Suppressor macrophage (primary cell): ENCODE data around the gene FURIN.
A peak's percentile ranks its signal among the peaks of the same experiment; 100 is the strongest.
"Not testable (repeated sequence)": the region's sequence is repeated elsewhere in the genome, so short reads cannot be mapped to it uniquely, and the experiment has no call there.

Experiments used
- DNase-seq, 4 experiments: peaks; one replicate each; pipeline ENCODE4 v3.0.0-alpha.2; 2020 to 2022

FURIN gene

GRCh38 chr15:90844696-90845095 lies 23.7 kb upstream of the FURIN start:
- peak; percentile 48 to 74 (median 62) for DNase-seq

- peak; percentile 90 to 97 (median 93) for DNase-seq
Measured at GRCh38 chr15:90845201-90845949, 23.0 kb upstream of the FURIN start.

GRCh38 chr15:90849424-90849823 lies 19.0 kb upstream of the FURIN start:
- not testable (repeated sequence) for DNase-seq

- DNase-seq, result no peak
Measured at GRCh38 chr15:90851114-90851513, 17.3 kb upstream of the FURIN start.

DNA sequence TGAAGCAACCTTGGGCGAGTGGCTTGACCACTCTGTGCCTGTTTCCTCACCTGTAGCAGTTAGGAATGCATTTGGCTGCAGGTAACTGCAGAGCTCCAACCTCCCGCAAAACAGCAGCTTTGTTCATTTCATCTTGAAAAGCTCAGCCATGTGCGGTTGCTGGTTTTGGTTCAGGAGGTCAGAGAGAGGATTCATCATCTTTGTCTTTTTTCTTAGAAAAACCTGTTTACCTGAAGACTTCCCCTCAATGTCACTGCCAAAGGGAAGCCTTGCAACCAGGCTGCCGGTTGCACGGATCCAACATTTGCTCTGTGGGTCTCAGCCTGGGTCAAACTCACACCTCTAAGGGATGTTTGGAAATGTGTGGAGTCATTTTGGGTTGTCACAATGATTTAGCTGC lies 16.4 kb upstream of the FURIN start:
- peak in 1 of 4 experiments; percentile 10 for DNase-seq

GRCh38 chr15:90855139-90855538 lies 13.2 kb upstream of the FURIN start:
- DNase-seq, result peak; percentile 26 to 62 (median 48)

DNA sequence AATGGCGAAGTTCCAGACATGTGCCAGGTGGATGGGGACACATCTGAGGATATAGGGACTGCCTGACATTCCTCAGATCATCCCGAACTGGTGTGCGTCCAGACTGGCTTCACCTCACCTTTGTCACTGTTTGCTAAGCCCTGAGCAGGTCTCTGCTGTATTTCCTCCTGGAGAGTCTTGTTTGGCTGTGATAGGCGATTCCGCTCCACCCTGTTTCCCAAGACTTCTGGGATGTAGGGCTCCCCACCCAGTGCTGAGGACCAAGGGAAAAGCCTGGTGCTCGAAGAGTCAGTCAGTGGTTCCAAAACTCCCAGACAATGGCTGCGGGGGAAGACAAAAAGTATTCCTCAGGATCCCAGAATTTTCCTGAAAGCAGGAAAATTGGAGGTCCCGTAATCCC lies 11.1 kb upstream of the FURIN start:
- DNase-seq, result no peak

GRCh38 chr15:90857883-90858443 lies 10.4 kb upstream of the FURIN start:
- no peak for DNase-seq

DNA sequence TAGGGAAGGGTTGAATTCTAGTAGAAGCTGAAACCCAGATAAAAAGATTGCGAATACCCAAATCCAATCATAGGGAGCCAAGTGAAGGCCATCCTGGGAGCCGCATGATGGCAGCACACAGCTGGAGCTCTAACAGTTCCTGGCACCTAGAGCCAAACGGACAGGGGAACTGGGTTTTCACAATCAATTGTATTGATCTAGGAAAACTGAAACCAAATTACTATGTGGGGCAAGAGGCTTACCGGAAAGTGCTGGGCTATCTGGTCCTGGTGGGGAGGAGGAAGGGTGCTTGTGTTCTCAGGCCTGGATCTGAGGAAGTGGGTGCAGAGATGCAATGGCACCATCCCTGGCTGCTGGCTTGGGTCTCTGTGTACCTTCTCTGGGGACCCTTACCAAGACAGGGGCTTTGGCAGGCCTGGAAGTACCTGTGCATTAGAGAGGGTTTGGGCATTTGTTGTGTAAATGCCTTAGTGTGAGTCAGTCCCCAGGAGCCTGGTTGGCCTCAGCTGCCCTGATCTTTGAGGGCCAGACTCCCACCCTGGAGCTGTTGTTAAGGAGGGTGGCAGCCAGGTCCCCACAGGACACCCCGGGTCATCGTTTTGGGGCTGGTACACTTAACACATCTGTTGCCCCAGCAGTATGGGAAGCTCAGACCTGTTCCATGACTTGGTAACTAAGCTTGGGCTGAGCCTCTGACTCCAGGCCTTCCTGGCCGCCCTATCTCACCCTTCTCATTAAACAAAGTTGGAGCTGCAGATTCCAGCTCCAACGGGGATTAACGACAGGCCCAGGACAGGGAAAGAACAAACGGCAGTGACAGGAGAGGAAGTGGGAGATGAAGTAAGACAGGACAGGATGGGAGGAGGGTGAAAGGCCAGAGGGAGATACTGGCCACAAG lies 8.9 kb upstream of the FURIN start:
- DNase-seq, result peak in 2 of 4 experiments; percentile 24

DNA sequence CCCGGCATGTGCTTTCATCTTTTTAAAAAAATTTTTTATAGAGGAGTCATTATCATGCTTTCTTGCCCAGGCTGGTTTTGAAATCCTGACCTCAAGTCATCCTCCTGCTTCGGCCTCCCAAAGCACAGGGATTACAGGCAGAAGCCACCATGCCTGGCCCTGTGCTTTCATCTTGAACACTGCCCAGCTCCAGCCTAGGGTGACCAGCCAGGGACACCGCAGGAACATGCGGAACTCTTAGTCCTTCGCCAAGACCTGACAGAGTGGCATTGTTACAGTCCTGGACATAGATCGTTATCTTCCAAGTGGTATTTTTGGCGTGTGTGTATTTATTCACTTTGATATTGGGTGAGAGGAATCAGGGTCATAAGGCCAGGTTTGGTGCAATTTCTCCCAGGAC lies 7.9 kb upstream of the FURIN start:
- DNase-seq, result no peak

DNA sequence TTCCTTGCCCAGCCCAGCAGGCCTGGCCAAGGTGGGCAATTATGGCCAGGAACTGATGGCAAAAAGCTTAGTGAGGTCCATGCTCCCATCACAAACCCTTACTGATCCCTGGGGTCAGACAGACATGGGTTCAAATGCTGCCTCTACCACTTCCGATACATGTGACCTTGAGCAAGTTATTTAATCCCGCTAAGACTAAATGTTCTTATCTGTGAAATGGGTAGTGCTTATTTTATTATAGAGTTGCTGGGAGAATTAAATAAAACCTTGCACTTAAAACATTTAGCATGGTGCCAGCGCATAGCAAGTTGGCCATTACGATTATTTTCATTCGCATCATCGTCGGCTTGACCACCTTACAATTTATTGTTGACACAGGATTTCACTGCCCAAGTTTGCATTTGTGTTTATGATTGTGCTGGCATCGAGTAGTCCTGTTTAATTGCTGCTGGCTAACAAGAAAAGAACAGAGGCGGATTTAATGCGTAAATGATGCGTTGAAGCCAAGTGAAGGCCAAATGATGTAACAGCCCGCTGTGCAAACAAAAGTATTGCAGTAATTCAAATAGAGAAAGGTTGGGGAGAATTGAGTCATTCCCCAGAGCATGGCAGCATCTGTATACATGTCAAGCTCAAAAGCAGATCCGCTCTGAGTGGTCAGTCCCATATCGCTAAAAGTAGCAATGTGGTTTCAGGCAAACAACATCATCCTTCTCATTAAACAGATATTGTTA lies 7.3 kb upstream of the FURIN start:
- DNase-seq, result peak in 1 of 4 experiments; percentile 36

GRCh38 chr15:90862487-90862886 lies 5.9 kb upstream of the FURIN start:
- no peak for DNase-seq

DNA sequence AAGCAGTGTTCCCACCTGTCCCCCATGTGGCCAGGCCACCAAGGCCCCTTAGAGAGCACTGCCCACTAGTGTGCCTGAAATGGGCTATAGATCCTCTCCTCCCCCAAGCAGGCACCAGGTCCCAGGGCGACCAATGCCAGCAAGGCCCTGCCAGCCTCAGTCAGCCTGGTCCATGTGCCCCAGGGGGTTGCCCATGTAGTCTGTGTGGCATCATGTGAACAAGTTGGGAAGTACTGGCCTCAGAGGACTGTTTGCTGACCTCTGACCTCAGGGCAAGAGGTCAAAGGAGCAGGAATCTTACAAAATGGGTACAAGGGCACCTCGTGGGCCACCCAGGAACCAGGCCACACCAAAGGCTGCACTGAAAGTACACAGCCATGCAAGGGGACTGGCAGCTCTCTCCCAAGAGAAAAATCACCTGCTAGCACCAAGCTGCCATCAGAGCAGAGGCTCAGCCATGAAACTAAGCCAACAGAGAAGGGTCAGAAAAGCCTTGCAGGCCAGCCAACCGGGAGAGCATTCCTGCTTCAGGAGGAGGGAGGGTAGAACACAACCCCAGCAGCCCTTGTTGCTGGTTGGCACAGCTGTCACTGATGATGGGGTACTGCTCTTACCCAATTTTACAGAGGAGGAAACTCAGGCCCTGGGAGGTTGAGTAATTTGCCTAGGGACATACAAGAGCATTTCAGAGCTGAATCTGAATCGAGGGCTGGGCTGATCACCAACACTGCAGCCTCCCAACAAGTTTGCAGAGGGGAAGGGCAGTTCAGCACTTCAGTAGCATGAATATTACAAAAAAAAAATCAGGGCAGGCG lies 5.2 kb upstream of the FURIN start:
- peak; percentile 85 to 94 (median 90) for DNase-seq

- DNase-seq, result peak; percentile 30 to 60 (median 42)
Measured at GRCh38 chr15:90863987-90864386, 4.4 kb upstream of the FURIN start.

DNA sequence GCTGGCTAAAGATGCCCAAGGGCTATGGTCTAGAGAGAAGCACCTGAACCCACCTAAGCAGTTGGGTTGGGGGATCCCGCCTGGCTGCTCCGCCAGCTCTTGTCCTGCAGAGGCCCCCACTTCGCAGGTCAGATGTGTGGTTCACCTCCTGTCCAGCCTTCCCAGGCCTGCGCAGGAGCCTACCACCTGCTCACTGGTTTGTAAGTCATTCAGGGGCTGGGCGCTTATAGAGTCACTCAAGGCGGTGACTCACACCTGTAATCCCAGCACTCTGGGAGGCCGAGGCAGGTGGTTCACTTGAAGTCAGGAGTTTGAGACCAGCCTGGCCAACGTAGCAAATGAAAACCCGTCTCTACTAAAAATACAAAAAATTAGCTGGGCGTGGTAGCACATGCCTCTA lies 3.9 kb upstream of the FURIN start:
- no peak for DNase-seq

GRCh38 chr15:90865702-90866101 lies 2.7 kb upstream of the FURIN start:
- no peak for DNase-seq

- DNase-seq, result no peak
Measured at GRCh38 chr15:90866161-90866715, 2.1 kb upstream of the FURIN start.

DNA sequence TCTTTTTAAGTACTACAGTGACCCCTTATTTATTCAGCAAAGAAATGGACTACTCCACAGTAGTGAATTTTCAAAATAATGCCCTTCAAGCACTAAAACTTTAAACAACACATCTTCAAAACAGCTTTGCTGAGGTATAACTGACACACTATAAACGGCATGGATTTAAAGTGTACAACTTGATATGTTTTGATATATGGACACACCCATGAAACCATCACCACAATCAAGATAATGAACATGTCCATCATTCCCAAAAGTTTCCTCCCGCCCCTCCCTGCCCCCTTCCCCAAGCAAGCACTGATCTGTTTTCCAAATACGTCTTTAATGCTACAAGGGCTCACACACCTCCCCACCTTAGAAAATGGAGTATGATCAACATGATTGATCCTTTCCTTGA lies 1.6 kb upstream of the FURIN start:
- no peak for DNase-seq

- peak in 1 of 4 experiments; percentile 35 for DNase-seq
Measured at GRCh38 chr15:90869140-90869541, 753 bp downstream of the FURIN start.

- DNase-seq, result peak; percentile 88 to 98 (median 93)
Measured at GRCh38 chr15:90869601-90870353, 1.4 kb downstream of the FURIN start.
